ENCODE data around the gene ADIPOR2. TPM values are rescaled to one million over a fixed set of nuclear protein-coding genes. Genes with fewer than 3 reads are reported as not detected.

Gene ADIPOR2
- total RNA-seq, 4 donors from 2014 or later, result 40.3 to 47.9 (median 43.4) TPM

GRCh38 chr12:1787714-1788113, 96.8 kb downstream of the ADIPOR2 start:
- Histone ChIP-seq H3K27me3 (no peaks in the 10 kb centered on the region), H3K9me3 (no peaks in the 10 kb centered on the region), H3K36me3 (peaks cover 26% of the 10 kb centered on the region), H3K27ac (no peak overlapping the region), H3K4me3 (no peak overlapping the region), H3K4me1 (peaks cover 6% of the 10 kb centered on the region)
- 61% methylated on average over 6 of the region's 6 CpGs for WGBS
- TF ChIP-seq POLR2AphosphoS5 (IDR thresholded peaks at IDR 0.05), result no peak
- TF ChIP-seq, protein P1, sequence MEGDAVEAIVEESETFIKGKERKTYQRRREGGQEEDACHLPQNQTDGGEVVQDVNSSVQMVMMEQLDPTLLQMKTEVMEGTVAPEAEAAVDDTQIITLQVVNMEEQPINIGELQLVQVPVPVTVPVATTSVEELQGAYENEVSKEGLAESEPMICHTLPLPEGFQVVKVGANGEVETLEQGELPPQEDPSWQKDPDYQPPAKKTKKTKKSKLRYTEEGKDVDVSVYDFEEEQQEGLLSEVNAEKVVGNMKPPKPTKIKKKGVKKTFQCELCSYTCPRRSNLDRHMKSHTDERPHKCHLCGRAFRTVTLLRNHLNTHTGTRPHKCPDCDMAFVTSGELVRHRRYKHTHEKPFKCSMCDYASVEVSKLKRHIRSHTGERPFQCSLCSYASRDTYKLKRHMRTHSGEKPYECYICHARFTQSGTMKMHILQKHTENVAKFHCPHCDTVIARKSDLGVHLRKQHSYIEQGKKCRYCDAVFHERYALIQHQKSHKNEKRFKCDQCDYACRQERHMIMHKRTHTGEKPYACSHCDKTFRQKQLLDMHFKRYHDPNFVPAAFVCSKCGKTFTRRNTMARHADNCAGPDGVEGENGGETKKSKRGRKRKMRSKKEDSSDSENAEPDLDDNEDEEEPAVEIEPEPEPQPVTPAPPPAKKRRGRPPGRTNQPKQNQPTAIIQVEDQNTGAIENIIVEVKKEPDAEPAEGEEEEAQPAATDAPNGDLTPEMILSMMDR (IDR thresholded peaks at IDR 0.05), result no peak
- TF ChIP-seq EP300 (IDR thresholded peaks at IDR 0.05), result no peak
- no peak for TF ChIP-seq POLR2A (IDR thresholded peaks at IDR 0.05)
- no peak for DNase-seq (ENCODE audit: low spot score in 2 of 2)

GRCh38 chr12:1790444-1790843, 99.6 kb downstream of the ADIPOR2 start:
- Histone ChIP-seq H3K36me3 (peaks cover 19% of the 10 kb centered on the region), H3K4me3 (no peak overlapping the region), H3K27ac (no peak overlapping the region), H3K27me3 (no peaks in the 10 kb centered on the region), H3K9me3 (no peaks in the 10 kb centered on the region), H3K4me1 (peaks cover 10% of the 10 kb centered on the region)
- DNase-seq (ENCODE audit: low spot score in 2 of 2), result no peak
- TF ChIP-seq, protein P1 (IDR thresholded peaks at IDR 0.05), result no peak
- TF ChIP-seq EP300 (IDR thresholded peaks at IDR 0.05), result no peak
- no peak for TF ChIP-seq POLR2A (IDR thresholded peaks at IDR 0.05)
- no peak for TF ChIP-seq POLR2AphosphoS5 (IDR thresholded peaks at IDR 0.05)
- 79% methylated on average over 7 of the region's 7 CpGs for WGBS

DNA sequence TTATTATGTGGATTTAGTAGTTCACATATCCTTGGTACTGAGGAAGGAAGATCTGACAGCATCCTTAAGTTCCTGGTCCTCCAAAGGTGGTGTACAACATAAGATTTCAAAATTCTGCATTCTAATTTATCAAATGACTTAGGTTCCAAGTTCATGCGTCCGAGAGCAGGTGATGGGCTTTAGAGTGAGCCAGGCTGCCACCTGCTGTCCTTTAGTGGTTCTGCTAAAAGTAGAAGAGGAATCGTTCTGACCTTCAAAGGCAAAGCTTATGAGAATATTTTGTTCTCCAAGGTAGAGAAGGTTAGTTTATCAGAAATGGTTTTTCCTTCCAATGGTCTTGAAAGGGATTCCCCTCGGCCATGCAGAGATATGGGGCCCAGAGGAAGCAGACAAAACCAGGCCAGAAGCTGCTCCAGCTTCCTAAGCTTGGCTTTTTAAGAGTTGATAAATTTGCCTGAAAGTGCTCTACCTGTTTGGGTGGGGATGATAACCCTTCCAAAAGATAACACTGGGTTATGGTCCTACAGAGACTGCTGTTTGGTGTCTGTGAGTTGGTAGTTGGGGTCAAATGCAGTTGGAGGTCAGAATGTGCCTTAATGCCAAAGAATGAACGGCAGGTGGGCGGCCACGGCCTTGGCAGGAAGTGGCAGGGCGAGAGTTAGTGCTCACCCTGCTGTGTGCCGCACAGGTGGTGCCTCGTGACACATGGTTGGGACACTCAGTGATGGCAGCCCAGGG, 100.4 kb downstream of the ADIPOR2 start:
- Histone ChIP-seq H3K36me3 (peaks cover 11% of the 10 kb centered on the region), H3K4me3 (no peak overlapping the region), H3K27me3 (no peaks in the 10 kb centered on the region), H3K27ac (no peak overlapping the region), H3K9me3 (no peaks in the 10 kb centered on the region), H3K4me1 (peaks cover 18% of the 10 kb centered on the region)
- no peak for TF ChIP-seq POLR2AphosphoS5 (IDR thresholded peaks at IDR 0.05)
- TF ChIP-seq, protein P1 (IDR thresholded peaks at IDR 0.05), result peak; percentile 69 to 77
- WGBS, result 42% methylated on average over 10 of the region's 10 CpGs
- DNase-seq (ENCODE audit: low spot score in 2 of 2), result no peak

GRCh38 chr12:1792406-1792805, 101.5 kb downstream of the ADIPOR2 start:
- DNase-seq (ENCODE audit: low spot score in 2 of 2), result no peak
- H3K27ac ChIP-seq, result no peak overlapping the region

More at GRCh38 chr12:1792406-1792805, 101.5 kb downstream of the ADIPOR2 start:
- 79% methylated on average over 6 of the region's 6 CpGs for WGBS
- Histone ChIP-seq H3K27me3 (no peaks in the 10 kb centered on the region), H3K4me3 (no peak overlapping the region), H3K9me3 (no peaks in the 10 kb centered on the region), H3K4me1 (peaks cover 25% of the 10 kb centered on the region), H3K36me3 (no peaks in the 10 kb centered on the region)
- no peak for TF ChIP-seq POLR2A (IDR thresholded peaks at IDR 0.05)
- TF ChIP-seq, protein P1 (IDR thresholded peaks at IDR 0.05), result no peak
- TF ChIP-seq POLR2AphosphoS5 (IDR thresholded peaks at IDR 0.05), result no peak
